Mucosa of stomach (tissue), 1 donor: ENCODE results near the gene TMCC2.

ENCODE experiments used
- H3K27me3 ChIP-seq: one replicate; pipeline ENCODE4 v1.7.0; 2013; ENCODE audit warnings: mild to moderate bottlenecking, low read length; ENCODE audit not compliant: control insufficient read depth, insufficient read depth
- H3K36me3 ChIP-seq: one replicate; pipeline ENCODE4 v1.7.0; 2013; ENCODE audit warnings: low read length; ENCODE audit not compliant: control insufficient read depth, insufficient read depth
- H3K4me1 ChIP-seq: one replicate; pipeline ENCODE4 v1.7.0; 2013; ENCODE audit warnings: mild to moderate bottlenecking, low read length; ENCODE audit not compliant: control insufficient read depth, insufficient read depth
- H3K4me3 ChIP-seq: one replicate; pipeline ENCODE4 v1.7.0; 2013; ENCODE audit warnings: low read length
- H3K9ac ChIP-seq: one replicate; pipeline ENCODE4 v1.7.0; 2013; ENCODE audit warnings: mild to moderate bottlenecking, low read length, moderate library complexity
- H3K9me3 ChIP-seq: one replicate; pipeline ENCODE4 v1.7.0; 2013; ENCODE audit warnings: mild to moderate bottlenecking, low read length, moderate library complexity; ENCODE audit not compliant: control insufficient read depth
- donor health status: Pancreatic carcinoma.

The TMCC2 gene

DNA sequence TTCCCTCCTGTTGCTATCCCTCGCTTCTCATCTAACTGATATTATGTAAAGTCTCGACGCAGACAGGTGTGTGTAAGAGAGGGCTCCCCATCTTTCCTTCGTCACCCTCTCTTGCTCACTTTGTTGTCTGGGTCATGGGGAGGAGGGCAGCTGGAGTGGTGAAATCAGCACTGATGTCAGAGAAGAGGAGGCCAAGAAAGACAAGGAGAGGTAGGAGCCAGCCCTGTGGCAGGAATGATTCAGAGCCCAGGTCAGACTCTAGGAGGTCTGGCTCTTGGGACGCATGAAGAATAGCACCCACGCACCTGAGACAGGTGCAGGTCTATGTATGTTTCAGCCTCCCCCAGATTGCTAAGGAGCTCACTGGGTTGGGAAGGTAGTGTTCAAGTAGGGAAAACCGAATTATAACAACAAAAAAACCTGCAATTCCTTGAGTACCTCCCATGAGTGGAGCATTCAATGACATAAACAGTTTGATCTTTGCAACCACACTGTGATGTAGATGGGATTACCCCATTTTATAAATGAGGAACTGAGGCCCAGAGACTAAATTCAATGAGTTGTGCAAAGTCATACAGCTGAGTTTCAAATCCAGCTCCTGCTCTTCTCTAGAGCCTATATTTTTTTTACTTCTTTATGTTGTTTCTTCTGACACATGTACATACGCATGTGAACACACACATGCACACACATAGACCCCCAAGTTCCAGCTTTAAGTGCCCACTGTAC is 83.4 kb downstream of the TMCC2 start:
- no peak overlapping the region for H3K9ac ChIP-seq
- H3K27me3 ChIP-seq: no peaks in the 10 kb centered on the region

GRCh38 chr1:205312866-205313562 is 85.3 kb downstream of the TMCC2 start:
- Histone ChIP-seq H3K9ac (peak overlapping the region; percentile 24), H3K4me1 (peaks cover 48% of the 10 kb centered on the region), H3K27me3 (no peaks in the 10 kb centered on the region), H3K36me3 (peaks cover 16% of the 10 kb centered on the region), H3K4me3 (no peak overlapping the region), H3K9me3 (no peaks in the 10 kb centered on the region)

More for the DNA sequence above, 83.4 kb downstream of the TMCC2 start:
- H3K36me3 ChIP-seq: peaks cover 16% of the 10 kb centered on the region
- no peak overlapping the region for H3K4me3 ChIP-seq
- H3K4me1 ChIP-seq: peaks cover 29% of the 10 kb centered on the region
- H3K9me3 ChIP-seq: no peaks in the 10 kb centered on the region

- Histone ChIP-seq H3K4me3 (no peak overlapping the region), H3K4me1 (peaks cover 55% of the 10 kb centered on the region), H3K36me3 (peaks cover 11% of the 10 kb centered on the region), H3K9me3 (no peaks in the 10 kb centered on the region), H3K27me3 (no peaks in the 10 kb centered on the region), H3K9ac (peak overlapping the region; percentile 24)
Observed at GRCh38 chr1:205313563-205314308, 86.0 kb downstream of the TMCC2 start.

- Histone ChIP-seq H3K4me1 (peaks cover 68% of the 10 kb centered on the region), H3K9me3 (no peaks in the 10 kb centered on the region), H3K4me3 (no peak overlapping the region), H3K36me3 (peaks cover 7% of the 10 kb centered on the region), H3K27me3 (no peaks in the 10 kb centered on the region), H3K9ac (no peak overlapping the region)
Observed at GRCh38 chr1:205315008-205315618, 87.4 kb downstream of the TMCC2 start.

GRCh38 chr1:205316161-205316566 is 88.4 kb downstream of the TMCC2 start:
- Histone ChIP-seq H3K36me3 (peaks cover 2% of the 10 kb centered on the region), H3K9me3 (no peaks in the 10 kb centered on the region), H3K4me3 (no peak overlapping the region), H3K4me1 (peaks cover 75% of the 10 kb centered on the region), H3K27me3 (no peaks in the 10 kb centered on the region), H3K9ac (no peak overlapping the region)

- Histone ChIP-seq H3K27me3 (no peaks in the 10 kb centered on the region), H3K4me3 (no peak overlapping the region), H3K4me1 (peaks cover 75% of the 10 kb centered on the region), H3K9me3 (no peaks in the 10 kb centered on the region), H3K9ac (peak overlapping the region; percentile 30), H3K36me3 (no peaks in the 10 kb centered on the region)
Observed at GRCh38 chr1:205317311-205317917, 89.7 kb downstream of the TMCC2 start.

- Histone ChIP-seq H3K4me1 (peaks cover 73% of the 10 kb centered on the region), H3K36me3 (no peaks in the 10 kb centered on the region), H3K4me3 (no peak overlapping the region), H3K27me3 (no peaks in the 10 kb centered on the region), H3K9me3 (no peaks in the 10 kb centered on the region), H3K9ac (no peak overlapping the region)
Observed at GRCh38 chr1:205318231-205318991, 90.7 kb downstream of the TMCC2 start.

GRCh38 chr1:205319081-205320018 is 91.6 kb downstream of the TMCC2 start:
- Histone ChIP-seq H3K4me3 (no peak overlapping the region), H3K36me3 (no peaks in the 10 kb centered on the region), H3K9me3 (no peaks in the 10 kb centered on the region), H3K27me3 (no peaks in the 10 kb centered on the region), H3K4me1 (peaks cover 64% of the 10 kb centered on the region), H3K9ac (peak overlapping the region; percentile 13)

- peaks cover 44% of the 10 kb centered on the region for H3K4me1 ChIP-seq
- H3K9me3 ChIP-seq: no peaks in the 10 kb centered on the region
- H3K27me3 ChIP-seq: no peaks in the 10 kb centered on the region
- peak within 1 kb of the TSS; percentile 79 for H3K9ac ChIP-seq
- peak within 1 kb of the TSS; percentile 91 for H3K4me3 ChIP-seq
- H3K36me3 ChIP-seq: no peaks in the 10 kb centered on the region
Observed at GRCh38 chr1:205321162-205321958, 93.6 kb downstream of the TMCC2 start, which contains the start of gene NUAK2. Gene NUAK2, minus strand, starts transcription at chr1:205321745. Its CDS starts 117 bp downstream, at chr1:205321628.

GRCh38 chr1:205321959-205322283 is 94.2 kb downstream of the TMCC2 start:
- no peaks in the 10 kb centered on the region for H3K27me3 ChIP-seq
- H3K9me3 ChIP-seq: no peaks in the 10 kb centered on the region
- H3K9ac ChIP-seq: no peak overlapping the region
- no peaks in the 10 kb centered on the region for H3K36me3 ChIP-seq
- H3K4me1 ChIP-seq: peaks cover 38% of the 10 kb centered on the region
- peak overlapping the region; percentile 91 for H3K4me3 ChIP-seq
